DND-41 (cell line): ENCODE measurements around the gene PREX1.

ENCODE experiments used
- ATAC-seq: fragments of 200-7000 bp; cut with Tn5 transposase; 3 replicates; pipeline ENCODE4 v1.9.1; 2021; ENCODE audit warnings: low read depth; ENCODE audit not compliant: insufficient read depth
- DNase-seq: peaks from one replicate; pipeline ENCODE4 v3.0.0-alpha.2; 2020
- H2AFZ ChIP-seq: 2 replicates; pipeline ENCODE4 v1.6.0; 2012; ENCODE audit warnings: low read depth, low read length
- H3K27ac ChIP-seq: 2 replicates; pipeline ENCODE4 v1.5.1; 2012; ENCODE audit warnings: low read length, inconsistent platforms
- H3K27me3 ChIP-seq: fragments of 200-600 bp; sonication (generic); 2 replicates; pipeline ENCODE4 v1.6.0; 2012; ENCODE audit warnings: low read length, mild to moderate bottlenecking, inconsistent platforms; ENCODE audit not compliant: insufficient read depth, poor library complexity
- H3K36me3 ChIP-seq: 2 replicates; pipeline ENCODE4 v1.5.1; 2012; ENCODE audit warnings: low read length, inconsistent platforms; ENCODE audit not compliant: insufficient read depth
- H3K4me1 ChIP-seq: 2 replicates; pipeline ENCODE4 v1.5.1; 2012; ENCODE audit warnings: mild to moderate bottlenecking, low read length; ENCODE audit not compliant: insufficient read depth
- H3K4me2 ChIP-seq: 2 replicates; pipeline ENCODE4 v1.6.0; 2012; ENCODE audit warnings: mild to moderate bottlenecking, moderate library complexity, low read length, inconsistent platforms; ENCODE audit not compliant: insufficient read depth
- H3K4me3 ChIP-seq, 2 experiments: fragments of 200-600 bp in 1 of 2; shearing (Covaris generic) in 1 of 2; 2 replicates each; pipeline ENCODE4 v1.5.1; 2012 to 2016; ENCODE audit warnings: inconsistent platforms in 2 of 2, low read length in 2 of 2, mild to moderate bottlenecking in 2 of 2, low read depth in 1 of 2, moderate library complexity in 1 of 2
- H3K79me2 ChIP-seq: 2 replicates; pipeline ENCODE4 v1.6.0; 2012; ENCODE audit warnings: low read length, inconsistent platforms; ENCODE audit not compliant: insufficient read depth
- H3K9ac ChIP-seq: 2 replicates; pipeline ENCODE4 v1.6.0; 2012; ENCODE audit warnings: low read depth, mild to moderate bottlenecking, inconsistent platforms, low read length, moderate library complexity
- H3K9me3 ChIP-seq: 2 replicates; pipeline ENCODE4 v1.5.1; 2012; ENCODE audit warnings: low read length, moderate library complexity, mild to moderate bottlenecking, inconsistent platforms; ENCODE audit not compliant: insufficient read depth, severe bottlenecking
- H4K20me1 ChIP-seq: 2 replicates; pipeline ENCODE4 v1.6.0; 2012; ENCODE audit warnings: low read length; ENCODE audit not compliant: insufficient read depth
- EZH2 ChIP-seq: IDR thresholded peaks from 3 replicates; pipeline ENCODE4 v1.6.1; 2012; ENCODE audit warnings: borderline replicate concordance, low read depth, mild to moderate bottlenecking, moderate library complexity, low read length, inconsistent platforms; ENCODE audit not compliant: severe bottlenecking
- TF ChIP-seq, protein P1 (sequence below): IDR thresholded peaks from 2 replicates; pipeline ENCODE4 v1.5.1; 2012; ENCODE audit warnings: borderline replicate concordance, low read length, moderate library complexity, mild to moderate bottlenecking; ENCODE audit not compliant: poor library complexity, severe bottlenecking; ENCODE audit errors: extremely low read depth

Gene PREX1

GRCh38 chr20:48585061-48585870 is 242.5 kb downstream of the PREX1 start:
- Histone ChIP-seq H3K4me3 (no peak overlapping the region), H3K27me3 (peaks cover 5% of the 10 kb centered on the region), H3K36me3 (no peaks in the 10 kb centered on the region), H3K27ac (no peak overlapping the region), H3K9me3 (no peaks in the 10 kb centered on the region), H3K79me2 (no peaks in the 10 kb centered on the region), H2AFZ (no peak overlapping the region), H3K9ac (no peak overlapping the region), H4K20me1 (no peaks in the 10 kb centered on the region), H3K4me2 (no peak overlapping the region), H3K4me1 (no peaks in the 10 kb centered on the region)
- ATAC-seq (no peak), DNase-seq (no peak)
- TF ChIP-seq EZH2 = no peak
- TF ChIP-seq, protein P1, sequence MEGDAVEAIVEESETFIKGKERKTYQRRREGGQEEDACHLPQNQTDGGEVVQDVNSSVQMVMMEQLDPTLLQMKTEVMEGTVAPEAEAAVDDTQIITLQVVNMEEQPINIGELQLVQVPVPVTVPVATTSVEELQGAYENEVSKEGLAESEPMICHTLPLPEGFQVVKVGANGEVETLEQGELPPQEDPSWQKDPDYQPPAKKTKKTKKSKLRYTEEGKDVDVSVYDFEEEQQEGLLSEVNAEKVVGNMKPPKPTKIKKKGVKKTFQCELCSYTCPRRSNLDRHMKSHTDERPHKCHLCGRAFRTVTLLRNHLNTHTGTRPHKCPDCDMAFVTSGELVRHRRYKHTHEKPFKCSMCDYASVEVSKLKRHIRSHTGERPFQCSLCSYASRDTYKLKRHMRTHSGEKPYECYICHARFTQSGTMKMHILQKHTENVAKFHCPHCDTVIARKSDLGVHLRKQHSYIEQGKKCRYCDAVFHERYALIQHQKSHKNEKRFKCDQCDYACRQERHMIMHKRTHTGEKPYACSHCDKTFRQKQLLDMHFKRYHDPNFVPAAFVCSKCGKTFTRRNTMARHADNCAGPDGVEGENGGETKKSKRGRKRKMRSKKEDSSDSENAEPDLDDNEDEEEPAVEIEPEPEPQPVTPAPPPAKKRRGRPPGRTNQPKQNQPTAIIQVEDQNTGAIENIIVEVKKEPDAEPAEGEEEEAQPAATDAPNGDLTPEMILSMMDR = no peak

GRCh38 chr20:48584391-48585060 is 243.3 kb downstream of the PREX1 start:
- peaks cover 5% of the 10 kb centered on the region for H3K27me3 ChIP-seq
- DNase-seq (no peak), ATAC-seq (no peak)
- no peak overlapping the region for H3K4me3 ChIP-seq
- no peak for TF ChIP-seq EZH2
- TF ChIP-seq, protein P1 = no peak
- H4K20me1 ChIP-seq = no peaks in the 10 kb centered on the region
- H3K4me2 ChIP-seq = no peak overlapping the region
- no peaks in the 10 kb centered on the region for H3K36me3 ChIP-seq
- H3K9me3 ChIP-seq = no peaks in the 10 kb centered on the region
- H3K4me1 ChIP-seq = no peaks in the 10 kb centered on the region
- no peak overlapping the region for H3K27ac ChIP-seq
- H3K9ac ChIP-seq = no peak overlapping the region
- H2AFZ ChIP-seq = no peak overlapping the region
- H3K79me2 ChIP-seq = no peaks in the 10 kb centered on the region

DNA sequence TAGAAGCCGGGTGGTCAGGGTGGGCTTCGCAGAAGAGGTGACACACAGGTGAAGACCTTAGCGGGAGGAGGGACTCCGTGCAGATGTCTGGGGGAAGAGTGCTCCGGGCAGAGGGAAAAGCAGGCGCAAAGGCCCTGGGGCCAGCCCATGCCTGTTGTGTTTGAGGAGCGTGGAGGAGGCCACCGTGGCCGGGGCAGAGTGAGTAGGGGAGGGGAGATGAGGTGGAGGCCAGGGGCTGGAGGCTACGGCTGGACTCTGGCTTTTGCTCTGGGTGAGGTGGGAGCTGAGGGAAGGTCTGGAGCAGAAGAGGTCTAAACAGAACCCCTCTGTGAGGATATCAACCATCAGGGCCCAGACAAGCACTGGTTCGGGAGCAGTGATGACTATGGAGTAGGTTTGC is 244.0 kb downstream of the PREX1 start:
- Histone ChIP-seq H2AFZ (no peak overlapping the region), H4K20me1 (no peaks in the 10 kb centered on the region), H3K27me3 (peaks cover 5% of the 10 kb centered on the region), H3K9ac (no peak overlapping the region), H3K27ac (no peak overlapping the region), H3K4me3 (no peak overlapping the region), H3K79me2 (no peaks in the 10 kb centered on the region), H3K36me3 (no peaks in the 10 kb centered on the region), H3K9me3 (no peaks in the 10 kb centered on the region), H3K4me2 (no peak overlapping the region), H3K4me1 (no peaks in the 10 kb centered on the region)
- DNase-seq (no peak), ATAC-seq (no peak)
- TF ChIP-seq, protein P1 = no peak
- TF ChIP-seq EZH2 = no peak
